ENCODE results near the gene PIP5K1B.

DNA sequence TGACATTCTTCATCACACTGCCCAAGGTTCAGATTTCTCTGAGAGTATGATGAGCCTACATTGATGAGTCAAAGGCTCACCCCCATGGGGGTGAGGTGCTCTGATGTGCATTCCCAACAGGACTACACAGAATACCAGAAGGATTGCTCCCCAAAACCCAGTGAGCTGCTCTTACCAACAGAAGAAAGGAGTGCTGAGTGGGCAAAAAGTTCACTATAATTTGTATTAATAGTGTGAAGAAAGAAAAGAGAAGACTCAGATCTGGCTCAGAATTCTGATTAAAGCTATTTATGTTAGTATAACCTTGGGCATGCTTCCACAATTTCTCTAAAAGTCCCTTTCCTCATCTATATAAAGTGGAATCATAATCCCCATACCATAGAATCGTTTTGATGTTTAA lies 262.8 kb downstream of the PIP5K1B start:
- TF ChIP-seq, protein P1, sequence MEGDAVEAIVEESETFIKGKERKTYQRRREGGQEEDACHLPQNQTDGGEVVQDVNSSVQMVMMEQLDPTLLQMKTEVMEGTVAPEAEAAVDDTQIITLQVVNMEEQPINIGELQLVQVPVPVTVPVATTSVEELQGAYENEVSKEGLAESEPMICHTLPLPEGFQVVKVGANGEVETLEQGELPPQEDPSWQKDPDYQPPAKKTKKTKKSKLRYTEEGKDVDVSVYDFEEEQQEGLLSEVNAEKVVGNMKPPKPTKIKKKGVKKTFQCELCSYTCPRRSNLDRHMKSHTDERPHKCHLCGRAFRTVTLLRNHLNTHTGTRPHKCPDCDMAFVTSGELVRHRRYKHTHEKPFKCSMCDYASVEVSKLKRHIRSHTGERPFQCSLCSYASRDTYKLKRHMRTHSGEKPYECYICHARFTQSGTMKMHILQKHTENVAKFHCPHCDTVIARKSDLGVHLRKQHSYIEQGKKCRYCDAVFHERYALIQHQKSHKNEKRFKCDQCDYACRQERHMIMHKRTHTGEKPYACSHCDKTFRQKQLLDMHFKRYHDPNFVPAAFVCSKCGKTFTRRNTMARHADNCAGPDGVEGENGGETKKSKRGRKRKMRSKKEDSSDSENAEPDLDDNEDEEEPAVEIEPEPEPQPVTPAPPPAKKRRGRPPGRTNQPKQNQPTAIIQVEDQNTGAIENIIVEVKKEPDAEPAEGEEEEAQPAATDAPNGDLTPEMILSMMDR (IDR thresholded peaks at IDR 0.05; ENCODE audit: low read depth, low read length, missing input control) = no peak
- TF ChIP-seq MAX (IDR thresholded peaks at IDR 0.05) (no peak), EGR1 (IDR thresholded peaks at IDR 0.05; ENCODE audit: low read depth in 2 of 2) (no peak), RAD21 (IDR thresholded peaks at IDR 0.05) (no peak), FOXA1 (IDR thresholded peaks at IDR 0.05) (no peak), JUND (IDR thresholded peaks at IDR 0.05) (no peak), TAF1 (conservative IDR thresholded peaks at IDR 0.05) (no peak), REST (IDR thresholded peaks at IDR 0.05) (no peak)
- TF ChIP-seq, protein P2, sequence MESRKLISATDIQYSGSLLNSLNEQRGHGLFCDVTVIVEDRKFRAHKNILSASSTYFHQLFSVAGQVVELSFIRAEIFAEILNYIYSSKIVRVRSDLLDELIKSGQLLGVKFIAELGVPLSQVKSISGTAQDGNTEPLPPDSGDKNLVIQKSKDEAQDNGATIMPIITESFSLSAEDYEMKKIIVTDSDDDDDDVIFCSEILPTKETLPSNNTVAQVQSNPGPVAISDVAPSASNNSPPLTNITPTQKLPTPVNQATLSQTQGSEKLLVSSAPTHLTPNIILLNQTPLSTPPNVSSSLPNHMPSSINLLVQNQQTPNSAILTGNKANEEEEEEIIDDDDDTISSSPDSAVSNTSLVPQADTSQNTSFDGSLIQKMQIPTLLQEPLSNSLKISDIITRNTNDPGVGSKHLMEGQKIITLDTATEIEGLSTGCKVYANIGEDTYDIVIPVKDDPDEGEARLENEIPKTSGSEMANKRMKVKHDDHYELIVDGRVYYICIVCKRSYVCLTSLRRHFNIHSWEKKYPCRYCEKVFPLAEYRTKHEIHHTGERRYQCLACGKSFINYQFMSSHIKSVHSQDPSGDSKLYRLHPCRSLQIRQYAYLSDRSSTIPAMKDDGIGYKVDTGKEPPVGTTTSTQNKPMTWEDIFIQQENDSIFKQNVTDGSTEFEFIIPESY (IDR thresholded peaks at IDR 0.05) = no peak
- TF ChIP-seq, protein P3, sequence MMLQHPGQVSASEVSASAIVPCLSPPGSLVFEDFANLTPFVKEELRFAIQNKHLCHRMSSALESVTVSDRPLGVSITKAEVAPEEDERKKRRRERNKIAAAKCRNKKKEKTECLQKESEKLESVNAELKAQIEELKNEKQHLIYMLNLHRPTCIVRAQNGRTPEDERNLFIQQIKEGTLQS (IDR thresholded peaks at IDR 0.05) = no peak
